HG03442 (cell line): ENCODE measurements around the gene PCDH9.
A peak's percentile ranks its signal among the peaks of the same experiment; 100 is the strongest.

ENCODE experiments used
- ATAC-seq: cut with Tn5 transposase; IDR thresholded peaks from one replicate; pipeline ENCODE4 v1.9.1; 2021; ENCODE audit warnings: mild to moderate bottlenecking, moderate library complexity; ENCODE audit not compliant: unreplicated experiment

Gene PCDH9

DNA sequence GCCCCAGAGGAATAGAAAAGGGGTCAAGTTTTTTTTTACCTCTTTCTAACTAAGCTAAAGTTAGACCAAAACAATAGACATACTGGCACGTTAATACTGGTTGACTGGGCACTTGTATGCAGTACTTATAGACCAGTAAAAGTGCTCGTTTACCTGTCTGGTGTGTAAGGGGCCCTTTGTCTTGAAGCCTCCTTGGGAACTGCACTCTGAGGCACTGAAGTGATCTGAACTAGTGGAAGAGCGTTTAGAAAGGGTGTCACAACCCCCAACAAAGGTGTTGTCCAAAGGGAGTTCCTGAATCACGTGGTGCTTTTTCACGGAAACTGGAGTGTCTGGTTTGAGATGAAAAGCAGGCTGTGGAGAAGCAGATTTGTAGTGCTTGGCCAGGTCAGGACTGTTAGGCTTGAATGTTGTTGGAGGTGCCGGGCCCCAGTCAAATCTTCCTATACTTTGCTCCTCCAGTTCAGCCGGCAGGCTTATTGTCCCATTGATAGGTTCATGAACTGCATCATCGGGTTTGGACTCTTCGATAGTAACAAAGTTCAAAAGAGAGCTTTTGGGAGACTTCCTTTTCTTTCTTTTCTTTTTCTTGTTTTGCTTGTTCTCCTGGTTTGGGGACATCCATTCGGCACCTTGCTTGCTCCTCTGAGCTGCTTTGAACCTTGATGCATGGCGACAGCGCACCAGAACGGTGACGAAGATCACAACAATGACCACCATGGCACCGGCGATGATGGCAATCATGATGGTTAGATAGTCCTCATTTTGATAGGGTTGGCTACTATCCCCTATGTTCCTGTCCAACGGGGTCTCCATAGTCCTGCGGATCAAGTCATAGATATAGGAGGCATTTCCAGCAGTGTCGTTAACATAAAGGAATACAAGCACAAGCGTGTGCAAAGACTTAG lies 4.6 kb downstream of the PCDH9 start:
- ATAC-seq, result no peak

GRCh38 chr13:67224148-67224846 lies 5.8 kb downstream of the PCDH9 start:
- ATAC-seq, result peak; percentile 69

- no peak for ATAC-seq
These were observed 6.4 kb downstream of the PCDH9 start for GRCh38 chr13:67223742-67224141.

- no peak for ATAC-seq
These were observed 7.1 kb downstream of the PCDH9 start for GRCh38 chr13:67223024-67223423.

GRCh38 chr13:67221630-67222226 lies 8.4 kb downstream of the PCDH9 start:
- ATAC-seq, result no peak

DNA sequence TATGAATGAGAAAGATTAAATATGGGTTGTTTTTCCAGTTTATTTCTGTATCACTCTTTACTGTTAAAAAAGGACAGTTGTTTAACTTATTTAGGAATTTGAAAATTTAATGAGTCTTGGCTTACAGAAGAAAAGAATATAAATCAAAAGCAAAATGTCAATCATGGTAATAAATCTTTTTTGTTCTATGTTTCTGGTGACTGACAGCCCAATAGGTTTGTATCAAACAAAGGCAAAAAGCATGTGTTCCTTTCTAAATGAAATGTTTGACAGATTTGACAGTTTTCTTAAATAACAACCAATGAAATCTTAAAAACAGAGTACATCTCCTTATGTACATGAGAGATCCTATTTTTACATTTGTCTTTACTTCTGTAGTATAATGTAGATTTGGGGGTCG lies 11.0 kb downstream of the PCDH9 start:
- no peak for ATAC-seq

- ATAC-seq, result no peak
These were observed 12.3 kb downstream of the PCDH9 start for GRCh38 chr13:67217880-67218279.

- ATAC-seq, result no peak
These were observed 13.3 kb downstream of the PCDH9 start for GRCh38 chr13:67216864-67217263.

DNA sequence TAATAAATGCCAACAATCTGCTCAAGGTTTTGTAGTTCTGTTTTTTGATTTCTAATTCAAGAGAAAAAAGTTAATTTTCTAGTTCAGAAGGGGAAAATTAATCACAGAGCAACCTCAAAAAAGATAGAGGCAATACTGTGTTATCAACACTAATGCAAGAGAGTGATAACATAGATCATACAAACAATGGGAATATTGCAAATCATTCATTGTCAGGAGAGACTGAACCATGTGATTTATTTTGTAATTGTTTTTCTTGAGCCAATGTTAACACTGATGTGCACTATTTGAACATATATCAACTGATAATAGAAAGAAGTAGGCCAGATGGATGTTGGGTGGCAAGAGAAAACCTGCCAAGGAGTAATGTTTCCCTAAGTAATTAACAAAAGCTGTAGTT lies 19.9 kb downstream of the PCDH9 start:
- ATAC-seq, result no peak

DNA sequence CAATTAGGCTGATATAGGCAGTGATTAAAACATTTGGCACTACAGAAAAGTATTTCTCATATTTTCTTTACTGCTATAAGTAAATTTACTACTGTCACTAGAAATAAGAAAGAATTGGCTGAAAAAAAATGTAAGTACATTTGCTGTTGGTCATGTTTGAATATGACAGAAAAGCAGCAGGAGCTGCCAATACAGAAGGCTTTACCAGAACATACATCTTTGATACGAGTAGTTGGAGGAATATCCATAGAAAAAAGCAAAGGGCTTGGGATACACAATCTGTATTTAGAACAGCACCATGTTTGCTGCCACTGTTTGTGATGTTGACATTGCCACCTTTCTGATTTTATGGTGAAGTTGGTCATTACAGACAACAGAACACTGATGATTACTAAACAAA lies 21.6 kb downstream of the PCDH9 start:
- ATAC-seq, result no peak

DNA sequence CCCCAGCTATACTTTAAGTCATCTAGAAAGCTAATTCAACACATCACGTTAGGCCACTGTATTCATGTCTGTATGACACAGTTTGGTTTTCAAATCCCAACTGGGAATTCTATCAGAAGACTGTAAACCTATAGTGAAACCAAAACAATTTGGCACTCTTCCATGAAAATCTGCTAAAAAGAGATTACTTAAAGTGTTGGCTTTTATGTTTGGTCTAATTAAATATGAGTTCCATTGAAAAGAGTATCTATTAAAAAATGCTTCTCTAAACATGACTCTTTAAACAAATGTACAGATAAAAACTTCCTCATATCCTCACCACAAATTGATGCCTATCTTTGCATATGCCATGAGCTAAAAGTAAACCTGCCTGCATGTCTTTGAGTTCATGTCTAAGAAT lies 25.4 kb downstream of the PCDH9 start:
- ATAC-seq, result no peak

- ATAC-seq, result no peak
These were observed 29.5 kb downstream of the PCDH9 start for GRCh38 chr13:67200605-67201004.

GRCh38 chr13:67200183-67200582 lies 30.0 kb downstream of the PCDH9 start:
- no peak for ATAC-seq

DNA sequence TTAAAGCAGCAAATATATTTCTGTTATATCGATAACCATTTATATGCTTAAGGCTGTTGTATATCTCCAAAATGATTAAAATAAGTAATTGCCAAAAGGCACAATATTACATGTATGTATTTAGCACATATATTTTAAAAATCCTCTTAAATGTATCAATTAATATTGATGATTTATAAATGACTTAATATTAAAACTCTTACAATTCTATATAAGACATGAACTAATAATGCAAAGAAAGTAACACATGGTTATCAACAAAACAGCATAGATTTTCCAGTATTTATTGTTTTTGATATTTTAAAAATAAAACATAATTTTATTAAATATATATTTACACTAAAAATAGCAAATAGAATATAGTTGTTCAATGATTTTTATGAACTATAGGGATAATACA lies 32.4 kb downstream of the PCDH9 start:
- ATAC-seq, result no peak

- ATAC-seq, result no peak
These were observed 36.2 kb downstream of the PCDH9 start for GRCh38 chr13:67193979-67194378.

- ATAC-seq, result no peak
These were observed 37.4 kb downstream of the PCDH9 start for GRCh38 chr13:67192751-67193150.

GRCh38 chr13:67186995-67187569 lies 43.1 kb downstream of the PCDH9 start:
- ATAC-seq, result no peak

DNA sequence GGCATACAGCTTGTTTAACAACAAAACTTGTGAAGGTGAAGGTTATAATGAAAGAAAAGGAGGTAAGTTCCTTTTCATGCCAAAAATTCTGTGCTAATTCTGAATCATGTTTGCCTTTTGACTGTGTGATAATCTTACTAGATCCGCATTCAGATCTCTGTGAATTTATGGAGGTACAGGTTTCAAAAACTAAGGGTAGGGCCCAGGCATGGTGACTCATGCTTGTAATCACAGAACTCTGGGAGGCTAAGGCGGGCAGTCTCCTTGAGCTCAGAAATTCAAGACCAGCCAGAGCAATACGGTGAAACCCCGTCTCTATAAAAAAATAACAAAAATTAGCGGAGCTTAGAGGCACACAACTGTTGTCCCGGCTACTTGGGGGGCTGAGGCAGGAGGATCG lies 45.9 kb downstream of the PCDH9 start:
- ATAC-seq, result no peak

- no peak for ATAC-seq
These were observed 47.0 kb downstream of the PCDH9 start for GRCh38 chr13:67183151-67183550.

GRCh38 chr13:67175836-67176459 lies 54.2 kb downstream of the PCDH9 start:
- no peak for ATAC-seq

DNA sequence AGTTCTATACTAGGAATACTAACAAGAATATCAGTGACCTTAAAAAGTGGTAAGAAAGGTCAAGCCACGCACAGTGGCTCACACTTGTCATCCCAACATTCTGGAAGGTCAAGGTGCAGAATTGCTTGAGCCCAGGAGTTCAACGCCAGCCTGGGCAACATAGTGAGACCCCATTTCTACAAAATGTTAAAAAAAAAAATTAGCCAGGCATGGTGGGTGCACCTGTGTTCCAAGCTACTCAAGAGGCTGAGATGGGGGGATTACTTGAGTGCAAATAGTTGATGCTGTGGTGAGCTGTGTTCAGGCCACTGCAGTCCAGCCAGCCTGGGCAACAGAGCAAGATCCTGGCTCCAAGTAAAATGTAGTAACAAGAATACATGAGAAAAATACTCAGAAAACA lies 61.8 kb downstream of the PCDH9 start:
- ATAC-seq, result no peak
